ENCODE data around the gene MLYCD.

DNA sequence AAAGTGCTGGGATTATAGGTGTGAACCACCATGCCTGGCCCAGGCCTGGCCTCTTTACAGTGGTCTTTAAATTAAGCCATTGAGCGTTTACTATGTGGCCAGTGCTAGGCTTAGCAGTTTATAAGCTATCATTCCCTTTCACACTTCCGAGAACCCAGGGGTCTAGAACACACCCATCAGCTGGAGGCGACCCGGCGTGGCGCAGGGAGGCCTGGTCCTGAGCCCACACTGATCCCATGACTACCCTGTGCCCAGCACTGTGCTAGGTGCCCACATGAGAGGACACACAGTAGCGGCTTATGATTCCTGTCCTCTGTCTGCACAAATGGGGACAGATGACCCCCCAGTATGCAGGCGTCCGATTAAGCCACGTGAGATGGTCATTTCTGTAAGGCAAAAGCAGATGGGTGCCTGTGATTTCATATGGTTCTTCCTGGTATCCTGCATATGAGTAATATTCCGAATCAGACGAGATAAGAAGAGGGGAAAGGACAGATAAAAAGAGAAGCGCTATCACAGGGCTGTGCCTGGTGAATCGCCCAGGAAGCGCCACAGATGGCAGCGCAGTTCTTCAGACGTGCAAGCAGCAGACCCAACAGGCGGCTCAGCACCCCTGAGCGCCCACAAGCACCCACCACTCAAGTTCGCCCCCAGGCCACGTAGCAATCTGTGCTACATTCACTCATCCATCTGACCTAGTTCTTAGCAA is 59.4 kb downstream of the MLYCD start:
- no peak for TF ChIP-seq POLR2A (IDR thresholded peaks at IDR 0.05)
- TF ChIP-seq, protein P1, sequence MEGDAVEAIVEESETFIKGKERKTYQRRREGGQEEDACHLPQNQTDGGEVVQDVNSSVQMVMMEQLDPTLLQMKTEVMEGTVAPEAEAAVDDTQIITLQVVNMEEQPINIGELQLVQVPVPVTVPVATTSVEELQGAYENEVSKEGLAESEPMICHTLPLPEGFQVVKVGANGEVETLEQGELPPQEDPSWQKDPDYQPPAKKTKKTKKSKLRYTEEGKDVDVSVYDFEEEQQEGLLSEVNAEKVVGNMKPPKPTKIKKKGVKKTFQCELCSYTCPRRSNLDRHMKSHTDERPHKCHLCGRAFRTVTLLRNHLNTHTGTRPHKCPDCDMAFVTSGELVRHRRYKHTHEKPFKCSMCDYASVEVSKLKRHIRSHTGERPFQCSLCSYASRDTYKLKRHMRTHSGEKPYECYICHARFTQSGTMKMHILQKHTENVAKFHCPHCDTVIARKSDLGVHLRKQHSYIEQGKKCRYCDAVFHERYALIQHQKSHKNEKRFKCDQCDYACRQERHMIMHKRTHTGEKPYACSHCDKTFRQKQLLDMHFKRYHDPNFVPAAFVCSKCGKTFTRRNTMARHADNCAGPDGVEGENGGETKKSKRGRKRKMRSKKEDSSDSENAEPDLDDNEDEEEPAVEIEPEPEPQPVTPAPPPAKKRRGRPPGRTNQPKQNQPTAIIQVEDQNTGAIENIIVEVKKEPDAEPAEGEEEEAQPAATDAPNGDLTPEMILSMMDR (IDR thresholded peaks at IDR 0.05), result no peak

Measured in body of pancreas (tissue), 4 donors.